ENCODE measurements around the gene STIP1. TPM values are rescaled to one million over a fixed set of nuclear protein-coding genes. Genes with fewer than 3 reads are reported as not detected.

STIP1 gene
- total RNA-seq, 1 experiment from 2014 or later: 336 TPM

DNA sequence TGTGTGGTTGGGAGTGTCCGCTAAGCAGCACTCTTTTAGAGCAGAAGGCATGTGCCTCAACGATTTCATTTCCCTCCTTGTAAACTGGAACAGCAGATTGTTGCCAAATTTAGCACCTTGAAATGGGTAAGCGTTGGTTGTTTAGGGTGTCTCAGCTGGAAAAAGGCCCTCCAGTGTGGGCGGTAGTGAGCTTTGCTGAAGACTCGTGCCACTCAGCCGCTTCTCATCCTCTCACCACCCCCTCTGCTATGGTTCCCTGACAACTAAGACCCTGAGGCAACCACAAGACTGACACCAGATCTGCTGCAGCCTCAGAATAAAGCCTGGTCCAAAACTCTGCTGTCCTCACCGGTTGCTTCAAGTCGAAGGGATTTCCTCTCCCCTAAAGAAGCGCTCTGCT, 10.7 kb downstream of the STIP1 start:
- no peak overlapping the region for H3K27ac ChIP-seq (ENCODE audit: low read depth, low read length)
- CTCF ChIA-PET: no interaction called here
- H3K27me3 ChIP-seq (ENCODE audit: insufficient read depth, low read length): no peaks in the 10 kb centered on the region
- no peak overlapping the region for H3K4me3 ChIP-seq (replicated peaks in 1 of 2; ENCODE audit: low read depth in 1 of 2, low read length in 2 of 2)
- no peak overlapping the region for H3K9ac ChIP-seq (ENCODE audit: low read length)
- TF ChIP-seq, protein P1, sequence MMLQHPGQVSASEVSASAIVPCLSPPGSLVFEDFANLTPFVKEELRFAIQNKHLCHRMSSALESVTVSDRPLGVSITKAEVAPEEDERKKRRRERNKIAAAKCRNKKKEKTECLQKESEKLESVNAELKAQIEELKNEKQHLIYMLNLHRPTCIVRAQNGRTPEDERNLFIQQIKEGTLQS (IDR thresholded peaks at IDR 0.05): no peak
- TF ChIP-seq POLR2A (IDR thresholded peaks at IDR 0.05; ENCODE audit: borderline replicate concordance, extremely low read depth, insufficient read depth, insufficient read length) (no peak), TCF7L2 (IDR thresholded peaks at IDR 0.05; ENCODE audit: borderline replicate concordance, extremely low read depth, insufficient read depth, insufficient read length) (no peak), CBX3 (IDR thresholded peaks at IDR 0.05; ENCODE audit: low read depth) (no peak), JUND (IDR thresholded peaks at IDR 0.05) (no peak), RAD21 (IDR thresholded peaks at IDR 0.05; ENCODE audit: low read depth) (no peak), ELF1 (IDR thresholded peaks at IDR 0.05; ENCODE audit: borderline replicate concordance, low read depth) (no peak)
- TF ChIP-seq, protein P2, sequence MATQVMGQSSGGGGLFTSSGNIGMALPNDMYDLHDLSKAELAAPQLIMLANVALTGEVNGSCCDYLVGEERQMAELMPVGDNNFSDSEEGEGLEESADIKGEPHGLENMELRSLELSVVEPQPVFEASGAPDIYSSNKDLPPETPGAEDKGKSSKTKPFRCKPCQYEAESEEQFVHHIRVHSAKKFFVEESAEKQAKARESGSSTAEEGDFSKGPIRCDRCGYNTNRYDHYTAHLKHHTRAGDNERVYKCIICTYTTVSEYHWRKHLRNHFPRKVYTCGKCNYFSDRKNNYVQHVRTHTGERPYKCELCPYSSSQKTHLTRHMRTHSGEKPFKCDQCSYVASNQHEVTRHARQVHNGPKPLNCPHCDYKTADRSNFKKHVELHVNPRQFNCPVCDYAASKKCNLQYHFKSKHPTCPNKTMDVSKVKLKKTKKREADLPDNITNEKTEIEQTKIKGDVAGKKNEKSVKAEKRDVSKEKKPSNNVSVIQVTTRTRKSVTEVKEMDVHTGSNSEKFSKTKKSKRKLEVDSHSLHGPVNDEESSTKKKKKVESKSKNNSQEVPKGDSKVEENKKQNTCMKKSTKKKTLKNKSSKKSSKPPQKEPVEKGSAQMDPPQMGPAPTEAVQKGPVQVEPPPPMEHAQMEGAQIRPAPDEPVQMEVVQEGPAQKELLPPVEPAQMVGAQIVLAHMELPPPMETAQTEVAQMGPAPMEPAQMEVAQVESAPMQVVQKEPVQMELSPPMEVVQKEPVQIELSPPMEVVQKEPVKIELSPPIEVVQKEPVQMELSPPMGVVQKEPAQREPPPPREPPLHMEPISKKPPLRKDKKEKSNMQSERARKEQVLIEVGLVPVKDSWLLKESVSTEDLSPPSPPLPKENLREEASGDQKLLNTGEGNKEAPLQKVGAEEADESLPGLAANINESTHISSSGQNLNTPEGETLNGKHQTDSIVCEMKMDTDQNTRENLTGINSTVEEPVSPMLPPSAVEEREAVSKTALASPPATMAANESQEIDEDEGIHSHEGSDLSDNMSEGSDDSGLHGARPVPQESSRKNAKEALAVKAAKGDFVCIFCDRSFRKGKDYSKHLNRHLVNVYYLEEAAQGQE (IDR thresholded peaks at IDR 0.05; ENCODE audit: low read depth): no peak
- H3K4me1 ChIP-seq (ENCODE audit: control insufficient read depth in 1 of 2, insufficient read depth in 2 of 2, low read length in 2 of 2): no peaks in the 10 kb centered on the region
- H3K79me2 ChIP-seq (ENCODE audit: insufficient read depth, low read length): peaks cover 57% of the 10 kb centered on the region
- no TSS peak for BruUV-seq (replicated peaks)
- H3K4me2 ChIP-seq (ENCODE audit: low read length): no peak overlapping the region
- no peaks in the 10 kb centered on the region for H3K9me2 ChIP-seq (ENCODE audit: insufficient read depth)
- POLR2A ChIA-PET: interaction anchor here (1.0 kb wide), 1 partner anchor 11 kb away, joined by 5 read pairs; the partner anchor contains the start of gene STIP1
- peaks cover 70 to 80% of the 10 kb centered on the region in 2 experiments for H3K36me3 ChIP-seq (ENCODE audit: control insufficient read depth in 1 of 2, insufficient read depth in 2 of 2, low read length in 2 of 2)
- no peak for ATAC-seq
- DNase-seq (ENCODE audit: low read depth, low spot score): no peak
- H3K9me3 ChIP-seq (ENCODE audit: control insufficient read depth in 1 of 2, insufficient read depth in 1 of 2, low read depth in 1 of 2, low read length in 2 of 2): no peaks in the 10 kb centered on the region
- no peak overlapping the region for H2AFZ ChIP-seq (ENCODE audit: low read depth, low read length, poor library complexity, severe bottlenecking)
- H4K20me1 ChIP-seq (ENCODE audit: insufficient read depth): peaks cover 15% of the 10 kb centered on the region; the same call in 1 of the 2 replicates
- intact Hi-C loops (cut with micrococcal nuclease): no loop called here
- RAD21 ChIA-PET (ENCODE audit: low non-redundant PET in 1 of 2, low total read pairs in 2 of 2, uncharacterized antibody in 2 of 2, unreplicated experiment in 2 of 2): no interaction called here

All from HCT116 (cell line).